Measurements from ENCODE around the gene ROR1. TPM values are rescaled to one million over a fixed set of nuclear protein-coding genes. Genes with fewer than 3 reads are reported as not detected.

Gene ROR1
- total RNA-seq, 1 donor = under 0.01 TPM

DNA sequence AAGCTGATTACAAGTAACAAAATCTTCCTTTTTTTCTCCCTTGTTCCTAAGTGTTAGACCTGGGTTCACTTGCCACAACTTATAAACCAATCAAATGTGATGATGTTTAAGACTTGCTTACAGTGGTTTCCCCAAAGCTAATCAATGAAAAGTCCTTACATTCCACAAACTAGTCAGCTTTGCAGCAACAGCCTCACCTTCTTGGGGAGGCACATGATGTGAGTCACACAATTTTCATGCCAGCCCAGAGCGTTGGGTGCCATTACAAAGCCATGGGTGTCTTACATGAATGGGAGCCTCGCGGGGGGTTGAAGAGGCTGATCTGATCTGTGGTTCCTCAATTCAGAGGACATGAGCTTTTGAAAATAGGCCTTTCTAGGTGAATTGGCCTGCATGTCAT is 338.0 kb downstream of the ROR1 start:
- no peak for DNase-seq (ENCODE audit: low read depth in 2 of 3, low spot score in 2 of 3)

- no peak for DNase-seq (ENCODE audit: low read depth in 2 of 3, low spot score in 2 of 3)
These were observed 338.5 kb downstream of the ROR1 start for GRCh38 chr1:64112281-64112680.

DNA sequence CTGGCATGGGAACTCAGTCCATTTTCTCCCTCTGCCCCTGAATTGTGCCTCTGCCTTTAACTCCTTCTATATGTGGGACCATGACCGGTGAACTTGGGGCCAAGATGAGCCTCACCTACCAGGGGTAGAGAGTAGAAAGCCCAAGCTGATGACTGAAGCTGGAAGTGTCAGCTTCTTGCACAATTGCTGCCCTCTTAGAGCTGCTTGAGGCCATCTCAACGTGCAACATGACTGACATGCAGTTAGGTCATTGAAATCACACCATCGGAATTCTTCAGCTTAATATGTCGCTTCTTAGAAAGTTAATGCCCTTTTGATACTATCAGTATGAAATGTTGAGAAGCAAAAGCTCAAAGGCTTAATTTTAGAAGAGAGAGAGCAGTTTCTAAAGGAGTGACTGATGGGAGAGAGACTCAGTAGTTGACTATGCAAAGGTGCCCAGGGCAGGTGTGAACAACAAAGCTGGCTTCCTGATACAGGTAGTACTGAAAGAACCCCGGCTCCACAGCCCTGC is 340.3 kb downstream of the ROR1 start:
- no peak for DNase-seq (ENCODE audit: low read depth in 2 of 3, low spot score in 2 of 3)

- no peak for DNase-seq (ENCODE audit: low read depth in 2 of 3, low spot score in 2 of 3)
These were observed 342.7 kb downstream of the ROR1 start for GRCh38 chr1:64116537-64116936.

GRCh38 chr1:64117492-64117891 is 343.7 kb downstream of the ROR1 start:
- no peak for DNase-seq (ENCODE audit: low read depth in 2 of 3, low spot score in 2 of 3)

- no peak for DNase-seq (ENCODE audit: low read depth in 2 of 3, low spot score in 2 of 3)
These were observed 348.1 kb downstream of the ROR1 start for GRCh38 chr1:64121766-64122385.

DNA sequence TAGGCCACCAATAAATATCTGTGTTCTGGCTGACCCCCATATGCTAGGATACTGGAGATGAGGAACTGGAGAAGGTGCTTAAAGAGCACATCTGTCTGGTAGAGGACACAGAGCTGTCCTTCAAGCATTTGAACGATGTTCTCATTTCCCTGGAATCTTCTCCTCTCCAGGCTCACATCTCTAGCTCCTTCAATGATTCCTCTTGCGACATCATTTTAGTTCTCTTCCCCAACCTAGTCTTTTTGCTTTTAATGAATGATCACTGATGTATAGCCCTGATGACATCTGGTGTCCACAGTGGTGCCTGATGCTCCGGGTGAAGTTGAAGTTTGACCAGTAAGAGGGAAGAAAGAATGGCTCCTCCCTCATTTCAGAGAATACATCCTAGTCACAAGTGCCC is 348.8 kb downstream of the ROR1 start:
- no peak for DNase-seq (ENCODE audit: low read depth in 2 of 3, low spot score in 2 of 3)

DNA sequence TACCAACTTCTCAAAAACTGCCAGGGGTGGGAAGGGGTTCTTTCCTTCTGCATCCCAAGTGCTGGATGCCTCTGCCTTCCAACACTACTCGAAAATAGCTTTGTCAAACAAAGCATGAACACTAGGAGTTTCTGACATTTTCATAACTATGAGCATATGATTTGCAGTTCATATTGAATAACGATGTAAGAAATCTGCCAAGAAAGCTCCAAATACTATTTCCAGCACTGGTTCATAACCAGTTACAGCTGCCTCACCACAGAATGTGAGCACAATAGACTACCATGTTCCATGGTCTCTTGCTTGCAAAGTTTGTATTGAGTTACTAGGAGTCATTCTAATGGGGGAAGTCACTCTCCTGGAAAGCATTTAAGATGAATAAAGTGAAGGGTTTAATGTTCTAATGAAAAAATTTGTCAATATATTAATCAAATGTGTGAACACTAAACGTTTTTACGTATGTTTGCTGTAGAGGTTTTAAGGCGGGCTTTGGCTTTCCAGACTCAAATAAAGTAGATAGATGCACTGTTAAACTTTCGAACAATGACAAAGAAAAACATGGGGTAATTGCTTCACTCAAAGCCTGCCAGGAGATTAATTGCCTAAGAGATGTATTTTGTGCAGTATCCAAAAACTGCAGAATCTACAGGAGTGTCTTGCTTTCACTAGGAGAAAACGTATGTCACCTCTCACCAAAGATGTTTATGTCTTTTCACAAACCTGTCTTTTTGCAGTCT is 351.1 kb downstream of the ROR1 start:
- no peak for DNase-seq (ENCODE audit: low read depth in 2 of 3, low spot score in 2 of 3)

DNA sequence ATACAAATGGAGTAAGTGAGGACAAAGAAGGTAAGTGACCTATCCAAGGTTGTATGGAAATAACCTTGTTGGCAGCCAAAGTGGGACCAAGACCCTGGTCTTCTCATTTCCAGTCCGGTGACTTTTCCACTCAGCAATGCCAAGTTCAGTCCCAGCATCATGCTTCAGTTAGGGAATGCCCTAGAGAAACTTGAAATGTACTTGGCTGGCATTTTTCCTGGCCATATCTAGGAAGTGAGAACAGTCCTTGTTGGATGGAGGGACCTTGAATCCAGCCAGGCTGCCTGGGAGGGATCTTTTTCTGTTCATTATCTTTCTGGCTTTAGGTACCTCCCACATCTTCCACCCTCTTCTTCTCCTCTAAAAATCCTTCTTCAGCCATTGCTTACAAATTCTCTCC is 352.8 kb downstream of the ROR1 start:
- no peak for DNase-seq (ENCODE audit: low read depth in 2 of 3, low spot score in 2 of 3)

GRCh38 chr1:64127297-64127696 is 353.5 kb downstream of the ROR1 start:
- no peak for DNase-seq (ENCODE audit: low read depth in 2 of 3, low spot score in 2 of 3)

DNA sequence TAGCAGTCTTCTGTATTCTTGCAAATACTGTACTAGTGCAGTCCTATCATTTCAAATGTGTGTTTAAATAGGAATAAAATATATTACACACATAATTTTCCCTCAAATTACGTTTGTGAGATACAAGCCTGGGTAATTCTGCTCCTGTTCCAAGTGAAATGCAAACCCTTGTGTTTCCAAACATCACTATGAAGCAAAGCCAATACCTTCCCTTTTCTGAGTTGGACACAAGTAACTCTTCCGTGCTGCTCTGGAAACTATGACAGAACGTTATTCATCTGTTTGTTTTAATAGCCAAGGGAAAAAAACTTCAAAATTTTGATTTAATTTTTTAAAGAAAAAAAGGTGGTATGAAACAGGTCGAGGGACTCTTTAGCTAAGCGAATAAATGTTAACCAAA is 355.9 kb downstream of the ROR1 start:
- no peak for DNase-seq (ENCODE audit: low read depth in 2 of 3, low spot score in 2 of 3)

DNA sequence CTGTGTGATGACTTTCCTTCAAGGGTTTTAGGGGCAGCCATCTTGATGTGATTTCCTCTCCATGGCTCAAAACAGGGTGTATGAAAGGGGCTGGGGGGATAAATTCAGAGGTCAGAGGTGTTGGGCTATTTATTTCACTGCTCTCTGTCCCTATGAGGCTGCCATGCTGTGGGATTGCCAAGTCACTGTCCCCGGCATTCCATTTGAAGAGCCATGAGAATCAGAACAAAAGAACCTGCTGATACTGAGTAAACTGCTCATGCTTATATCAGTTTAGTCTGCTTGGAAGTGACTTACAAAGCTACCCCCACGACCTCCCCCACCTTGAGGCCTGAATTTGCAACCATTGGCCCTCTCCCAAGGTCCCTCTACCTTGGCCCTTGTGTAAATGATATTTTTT is 357.3 kb downstream of the ROR1 start:
- no peak for DNase-seq (ENCODE audit: low read depth in 2 of 3, low spot score in 2 of 3)

DNA sequence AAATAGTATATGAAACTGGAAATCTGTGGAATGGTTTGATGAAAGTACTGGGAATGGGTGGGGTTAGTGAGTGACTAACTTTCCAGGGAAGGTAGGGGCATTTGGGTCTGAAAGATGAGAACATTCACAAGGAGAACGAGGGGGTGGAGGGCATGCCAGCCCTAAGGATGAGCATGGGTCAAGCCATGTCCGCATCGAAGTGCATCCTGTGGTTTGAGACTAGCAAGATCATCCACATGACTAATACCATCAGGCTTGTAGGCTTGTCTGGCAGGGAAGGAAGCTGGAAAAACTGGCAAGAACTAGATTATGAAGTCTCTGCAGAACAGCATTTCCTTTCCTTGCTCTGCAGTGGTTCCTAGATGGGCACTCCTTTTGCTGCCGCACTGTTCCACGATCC is 359.2 kb downstream of the ROR1 start:
- no peak for DNase-seq (ENCODE audit: low read depth in 2 of 3, low spot score in 2 of 3)

DNA sequence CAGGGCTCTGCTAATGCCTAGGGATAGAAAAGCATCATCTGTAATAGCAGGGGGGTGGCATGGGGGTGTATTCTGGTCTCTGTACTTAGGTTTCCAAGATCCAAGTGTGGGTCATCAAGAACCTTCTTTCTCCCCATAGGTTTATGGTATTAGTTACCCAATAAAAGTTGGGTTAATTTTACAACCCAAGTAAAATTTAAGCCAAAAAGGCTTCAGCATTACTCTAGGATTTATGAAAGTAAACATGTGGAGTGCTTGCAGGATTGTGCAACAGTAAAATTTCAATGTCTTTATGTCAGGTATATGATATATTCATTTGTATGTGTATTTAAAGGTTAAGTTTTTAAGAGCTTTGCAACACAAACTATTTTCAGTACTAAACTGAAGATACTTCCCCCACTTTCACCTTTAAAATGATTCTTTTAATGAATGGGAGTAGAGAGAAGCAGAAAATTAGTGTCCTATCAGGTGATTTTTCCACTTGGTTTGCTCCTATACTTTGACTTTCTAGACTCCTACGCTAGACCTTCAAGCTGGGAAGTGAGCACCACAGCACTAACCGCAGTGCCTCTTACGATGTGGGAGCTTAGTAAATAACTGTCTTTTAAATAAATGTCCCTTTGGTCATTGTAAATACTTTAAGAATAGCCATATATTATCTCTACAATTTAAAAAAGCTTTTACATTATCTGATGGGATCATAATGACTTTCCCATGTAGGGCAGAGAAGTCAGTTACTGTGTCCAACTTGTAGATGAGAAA is 361.8 kb downstream of the ROR1 start:
- no peak for DNase-seq (ENCODE audit: low read depth in 2 of 3, low spot score in 2 of 3)

GRCh38 chr1:64136296-64136695 is 362.5 kb downstream of the ROR1 start:
- DNase-seq (ENCODE audit: low read depth in 2 of 3, low spot score in 2 of 3) = no peak

GRCh38 chr1:64136752-64137411 is 363.1 kb downstream of the ROR1 start:
- DNase-seq (ENCODE audit: low read depth in 2 of 3, low spot score in 2 of 3) = peak; percentile 32 to 85 (median 57)

DNA sequence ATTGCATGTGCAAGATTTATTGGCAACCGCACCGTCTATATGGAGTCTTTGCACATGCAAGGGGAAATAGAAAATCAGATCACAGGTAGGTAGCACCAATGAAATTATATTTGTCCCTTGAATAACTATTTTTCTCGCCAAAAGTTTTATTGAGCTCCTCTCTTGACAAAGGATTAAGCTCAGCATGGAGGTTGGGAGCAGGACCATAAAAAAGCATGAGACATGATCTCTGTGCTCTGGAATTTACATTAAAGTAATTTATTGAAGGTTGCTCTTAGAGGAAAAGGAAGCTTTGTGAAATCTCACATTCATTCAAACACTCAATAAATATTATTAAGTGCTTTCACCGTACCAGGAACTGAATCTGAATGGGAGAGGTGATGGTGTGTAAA is 363.6 kb downstream of the ROR1 start:
- no peak for DNase-seq (ENCODE audit: low read depth in 2 of 3, low spot score in 2 of 3)

GRCh38 chr1:64139877-64140276 is 366.1 kb downstream of the ROR1 start:
- no peak for DNase-seq (ENCODE audit: low read depth in 2 of 3, low spot score in 2 of 3)

DNA sequence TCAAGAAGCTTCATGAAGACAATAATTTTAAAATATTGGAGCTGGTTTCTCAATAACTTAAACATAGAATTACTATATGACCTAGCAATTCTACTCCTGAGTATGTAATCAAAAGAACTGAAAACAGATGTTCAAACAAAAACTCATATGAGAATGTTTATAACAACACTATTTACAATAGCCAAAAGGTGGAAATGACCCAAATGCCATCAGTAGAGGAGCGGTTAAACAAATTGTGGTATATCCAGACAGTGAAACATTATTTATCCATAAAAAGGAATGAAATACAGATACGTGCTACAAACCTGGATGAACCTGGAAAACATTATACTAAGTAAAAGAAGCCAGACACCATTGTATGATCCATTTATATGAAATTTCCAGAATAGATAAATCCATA is 366.8 kb downstream of the ROR1 start:
- no peak for DNase-seq (ENCODE audit: low read depth in 2 of 3, low spot score in 2 of 3)

DNA sequence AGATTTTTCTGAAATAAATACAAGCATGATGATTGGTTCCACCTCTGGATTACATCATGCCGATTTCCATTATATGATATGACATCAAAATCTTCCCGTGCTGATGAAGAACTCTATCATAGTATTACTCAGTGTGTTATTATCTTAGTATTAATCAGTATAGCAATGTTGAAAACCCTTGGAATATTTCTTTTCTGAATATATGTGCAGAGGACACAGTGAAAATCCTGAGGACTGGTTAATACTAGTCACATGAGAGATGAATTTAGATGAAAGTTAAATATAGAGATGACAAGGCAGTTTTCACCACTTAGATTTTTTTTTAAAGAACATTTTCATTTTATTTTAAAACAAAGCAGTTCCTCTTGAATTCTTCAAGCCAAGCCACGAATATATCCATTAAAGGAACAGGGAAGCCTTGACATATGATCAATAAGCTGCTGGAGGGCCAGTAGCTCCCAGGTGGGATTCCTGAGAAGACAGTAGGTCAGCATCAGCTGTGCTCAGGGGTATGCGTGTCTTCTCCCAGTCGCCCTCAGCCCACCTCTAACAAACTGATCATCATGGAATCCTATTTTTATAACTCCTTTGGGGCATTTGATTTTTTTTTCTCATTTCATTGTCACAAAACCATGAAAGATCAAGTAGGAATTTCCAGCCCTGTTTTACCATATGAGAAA is 373.4 kb downstream of the ROR1 start:
- no peak for DNase-seq (ENCODE audit: low read depth in 2 of 3, low spot score in 2 of 3)

DNA sequence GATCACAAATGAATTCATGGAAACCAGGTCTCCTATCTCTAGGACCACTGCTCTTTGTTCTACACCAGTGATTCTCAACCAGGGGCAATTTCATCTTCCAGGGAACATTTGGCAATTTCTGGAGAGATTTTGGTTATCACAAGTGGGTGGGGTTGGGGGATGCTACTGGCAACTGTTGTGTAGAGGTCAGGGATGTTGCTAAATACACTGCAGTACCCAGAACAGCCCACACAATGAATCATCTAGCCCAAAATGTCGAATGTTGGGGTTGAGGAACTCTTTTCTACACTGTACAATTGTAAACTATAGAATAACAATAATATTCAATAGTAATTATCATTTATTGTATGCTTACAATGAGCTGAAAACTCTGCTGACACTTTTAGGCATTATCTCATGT is 373.9 kb downstream of the ROR1 start:
- no peak for DNase-seq (ENCODE audit: low read depth in 2 of 3, low spot score in 2 of 3)

Measured in hematopoietic multipotent progenitor cell (in vitro differentiated cells).